ENCODE measurements around the gene ZNF23. TPM values are rescaled to one million over a fixed set of nuclear protein-coding genes. Genes with fewer than 3 reads are reported as not detected.

Gene ZNF23
- total and polyA plus RNA-seq, 2 donors from 2014 or later = 7.3 to 9.9 TPM

- no peak for FAIRE-seq
- no peak for TF ChIP-seq CTCF (IDR thresholded peaks at IDR 0.05; ENCODE audit: borderline replicate concordance, extremely low read depth, insufficient read depth)
These were observed 53.5 kb downstream of the ZNF23 start for GRCh38 chr16:71408536-71408935.

DNA sequence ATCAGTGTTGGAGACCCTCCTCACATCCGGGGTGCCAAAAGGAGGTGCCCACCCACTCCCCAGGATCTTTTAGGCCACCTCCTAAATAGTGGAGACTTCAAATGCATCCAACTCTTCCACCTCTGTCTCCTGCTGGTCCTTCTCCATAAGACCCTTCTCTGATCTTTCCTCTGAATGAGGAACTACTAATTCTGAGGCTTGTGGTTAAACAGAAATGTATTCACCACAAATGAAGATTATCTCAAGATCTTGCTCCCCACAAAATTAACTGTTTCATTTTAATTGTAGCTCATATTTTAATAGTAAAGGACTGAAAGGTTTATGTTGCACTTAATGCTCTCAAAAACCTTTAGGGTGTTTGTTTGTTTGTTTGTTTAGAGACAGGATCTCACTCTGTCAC is 54.3 kb downstream of the ZNF23 start:
- Histone ChIP-seq H3K4me1 (ENCODE audit: control insufficient read depth in 2 of 3, insufficient read depth in 2 of 3, low read depth in 1 of 3, low read length in 3 of 3) (no peaks in the 10 kb centered on the region), H3K4me3 (ENCODE audit: low read length in 3 of 3) (no peak overlapping the region), H3K36me3 (ENCODE audit: control insufficient read depth in 2 of 3, insufficient read depth in 3 of 3, low read length in 3 of 3) (no peaks in the 10 kb centered on the region), H3K27ac (ENCODE audit: low read depth in 2 of 2, low read length in 2 of 2) (no peak overlapping the region), H3K27me3 (ENCODE audit: control insufficient read depth, insufficient read depth, low read length) (no peaks in the 10 kb centered on the region), H3K9ac (ENCODE audit: low read length in 3 of 3) (no peak overlapping the region), H3K9me3 (ENCODE audit: control insufficient read depth in 2 of 3, insufficient read depth in 1 of 3, low read length in 3 of 3) (peaks cover 0 to 3% (median 0%) of the 10 kb centered on the region in 3 donors)
- intact Hi-C loops (cut with DNase I) = no loop called here
- no peak for TF ChIP-seq CTCF (IDR thresholded peaks at IDR 0.05; ENCODE audit: borderline replicate concordance, extremely low read depth, insufficient read depth)
- no peak for DNase-seq
- FAIRE-seq = no peak

More at GRCh38 chr16:71408536-71408935, 53.5 kb downstream of the ZNF23 start:
- peaks cover 0 to 3% (median 0%) of the 10 kb centered on the region in 3 donors for H3K9me3 ChIP-seq (ENCODE audit: control insufficient read depth in 2 of 3, insufficient read depth in 1 of 3, low read length in 3 of 3)
- H3K27me3 ChIP-seq (ENCODE audit: control insufficient read depth, insufficient read depth, low read length) = no peaks in the 10 kb centered on the region
- H3K9ac ChIP-seq (ENCODE audit: low read length in 3 of 3) = no peak overlapping the region
- no peaks in the 10 kb centered on the region for H3K36me3 ChIP-seq (ENCODE audit: control insufficient read depth in 2 of 3, insufficient read depth in 3 of 3, low read length in 3 of 3)
- no peak overlapping the region for H3K4me3 ChIP-seq (ENCODE audit: low read length in 3 of 3)
- DNase-seq = no peak
- no peaks in the 10 kb centered on the region for H3K4me1 ChIP-seq (ENCODE audit: control insufficient read depth in 2 of 3, insufficient read depth in 2 of 3, low read depth in 1 of 3, low read length in 3 of 3)
- intact Hi-C loops (cut with DNase I) = no loop called here
- H3K27ac ChIP-seq (ENCODE audit: low read depth in 2 of 2, low read length in 2 of 2) = no peak overlapping the region

GRCh38 chr16:71406724-71407123 is 55.3 kb downstream of the ZNF23 start:
- Histone ChIP-seq H3K9ac (ENCODE audit: low read length in 3 of 3) (no peak overlapping the region), H3K4me1 (ENCODE audit: control insufficient read depth in 2 of 3, insufficient read depth in 2 of 3, low read depth in 1 of 3, low read length in 3 of 3) (no peaks in the 10 kb centered on the region), H3K4me3 (ENCODE audit: low read length in 3 of 3) (no peak overlapping the region), H3K9me3 (ENCODE audit: control insufficient read depth in 2 of 3, insufficient read depth in 1 of 3, low read length in 3 of 3) (peaks cover 0 to 3% (median 0%) of the 10 kb centered on the region in 3 donors), H3K27ac (ENCODE audit: low read depth in 2 of 2, low read length in 2 of 2) (no peak overlapping the region), H3K36me3 (ENCODE audit: control insufficient read depth in 2 of 3, insufficient read depth in 3 of 3, low read length in 3 of 3) (no peaks in the 10 kb centered on the region), H3K27me3 (ENCODE audit: control insufficient read depth, insufficient read depth, low read length) (no peaks in the 10 kb centered on the region)
- intact Hi-C loops (cut with DNase I) = no loop called here
- no peak for TF ChIP-seq CTCF (IDR thresholded peaks at IDR 0.05; ENCODE audit: borderline replicate concordance, extremely low read depth, insufficient read depth)
- DNase-seq = no peak
- no peak for FAIRE-seq

GRCh38 chr16:71406316-71406715 is 55.7 kb downstream of the ZNF23 start:
- H3K4me1 ChIP-seq (ENCODE audit: control insufficient read depth in 2 of 3, insufficient read depth in 2 of 3, low read depth in 1 of 3, low read length in 3 of 3) = no peaks in the 10 kb centered on the region
- FAIRE-seq (no peak), DNase-seq (no peak)
- no peaks in the 10 kb centered on the region for H3K27me3 ChIP-seq (ENCODE audit: control insufficient read depth, insufficient read depth, low read length)
- TF ChIP-seq CTCF (IDR thresholded peaks at IDR 0.05; ENCODE audit: borderline replicate concordance, extremely low read depth, insufficient read depth) = no peak
- H3K9ac ChIP-seq (ENCODE audit: low read length in 3 of 3) = no peak overlapping the region
- H3K27ac ChIP-seq (ENCODE audit: low read depth in 2 of 2, low read length in 2 of 2) = no peak overlapping the region
- no peak overlapping the region for H3K4me3 ChIP-seq (ENCODE audit: low read length in 3 of 3)
- no peaks in the 10 kb centered on the region for H3K36me3 ChIP-seq (ENCODE audit: control insufficient read depth in 2 of 3, insufficient read depth in 3 of 3, low read length in 3 of 3)
- peaks cover 0 to 3% (median 0%) of the 10 kb centered on the region in 3 donors for H3K9me3 ChIP-seq (ENCODE audit: control insufficient read depth in 2 of 3, insufficient read depth in 1 of 3, low read length in 3 of 3)
- intact Hi-C loops (cut with DNase I) = no loop called here
